Measurements from ENCODE around the gene PIAS4.

DNA sequence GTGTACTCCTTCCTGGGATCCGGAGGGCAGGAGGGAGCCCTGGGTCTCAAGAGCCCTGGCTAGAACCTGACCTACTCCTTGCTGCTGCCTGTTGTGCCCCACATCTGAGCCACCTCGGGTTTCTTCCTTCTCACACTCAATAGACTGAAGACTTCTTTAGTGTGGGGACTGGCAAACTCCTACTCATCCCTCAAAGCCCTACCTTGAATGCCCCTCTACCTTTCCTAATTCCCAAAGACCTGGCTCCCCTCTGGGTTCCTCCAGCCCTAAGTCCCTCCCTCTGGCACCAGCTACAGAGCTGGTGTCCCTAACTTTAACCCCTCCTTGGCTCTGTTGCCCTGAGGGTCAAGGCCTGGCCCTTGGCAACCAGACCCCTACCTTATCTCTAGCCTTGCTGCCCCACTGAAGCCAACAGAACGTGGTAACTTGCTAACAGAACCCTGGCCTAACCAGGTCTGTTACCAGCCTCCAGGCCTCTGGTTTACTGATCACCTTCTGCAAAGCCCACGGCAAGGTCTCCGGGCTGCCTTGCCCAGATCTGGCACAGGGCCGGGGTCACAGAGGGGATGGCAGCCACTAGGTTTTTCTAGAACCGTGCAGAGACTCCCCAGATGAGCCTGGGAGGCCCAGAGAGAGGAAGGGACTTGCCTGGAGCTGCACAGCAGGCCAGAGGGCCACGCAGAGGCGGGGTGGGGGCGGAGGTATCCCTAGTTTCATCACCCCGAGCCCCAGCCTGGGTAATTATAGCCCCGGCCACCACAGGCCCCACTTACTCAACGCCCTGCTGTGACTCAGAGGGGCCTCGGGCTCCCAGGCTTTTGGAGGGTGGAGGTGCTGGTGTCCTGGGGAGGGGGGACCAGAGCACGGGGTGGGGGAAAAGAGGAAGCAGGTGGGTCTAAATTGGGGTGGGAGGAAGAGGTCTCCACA is 43.9 kb downstream of the PIAS4 start:
- TF ChIP-seq ZNF396 (CRISPR knock-in tag; IDR thresholded peaks at IDR 0.05; ENCODE audit: borderline replicate concordance) (no peak), NR2C2 (CRISPR knock-in tag; IDR thresholded peaks at IDR 0.05) (no peak), CTCF (IDR thresholded peaks at IDR 0.05) (no peak)
- TF ChIP-seq, protein P1, sequence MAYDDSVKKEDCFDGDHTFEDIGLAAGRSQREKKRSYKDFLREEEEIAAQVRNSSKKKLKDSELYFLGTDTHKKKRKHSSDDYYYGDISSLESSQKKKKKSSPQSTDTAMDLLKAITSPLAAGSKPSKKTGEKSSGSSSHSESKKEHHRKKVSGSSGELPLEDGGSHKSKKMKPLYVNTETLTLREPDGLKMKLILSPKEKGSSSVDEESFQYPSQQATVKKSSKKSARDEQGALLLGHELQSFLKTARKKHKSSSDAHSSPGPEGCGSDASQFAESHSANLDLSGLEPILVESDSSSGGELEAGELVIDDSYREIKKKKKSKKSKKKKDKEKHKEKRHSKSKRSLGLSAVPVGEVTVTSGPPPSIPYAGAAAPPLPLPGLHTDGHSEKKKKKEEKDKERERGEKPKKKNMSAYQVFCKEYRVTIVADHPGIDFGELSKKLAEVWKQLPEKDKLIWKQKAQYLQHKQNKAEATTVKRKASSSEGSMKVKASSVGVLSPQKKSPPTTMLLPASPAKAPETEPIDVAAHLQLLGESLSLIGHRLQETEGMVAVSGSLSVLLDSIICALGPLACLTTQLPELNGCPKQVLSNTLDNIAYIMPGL (CRISPR knock-in tag; IDR thresholded peaks at IDR 0.05): no peak

Data from WTC11 (cell line).